Dendritic cell treated with granulocyte-macrophage colony-stimulating factor and Interleukin-4, amounts not matched to agents 40 ng/mL and 50 ng/mL, for 4 days (primary cell): ENCODE results near the gene GH1.
"Not testable (repeated sequence)": the region's sequence is repeated elsewhere in the genome, so short reads cannot be mapped to it uniquely, and the experiment has no call there.

Source experiments
- H3K27ac Mint-ChIP-seq: one replicate; pipeline ENCODE4 v1.8.0; 2022; ENCODE audit warnings: mild to moderate bottlenecking, mixed read lengths
- H3K27me3 Mint-ChIP-seq: one replicate; pipeline ENCODE4 v1.8.0; 2022; ENCODE audit warnings: mild to moderate bottlenecking, mixed read lengths
- H3K36me3 Mint-ChIP-seq: one replicate; pipeline ENCODE4 v1.8.0; 2022; ENCODE audit warnings: low read depth, mixed read lengths
- H3K4me1 Mint-ChIP-seq: one replicate; pipeline ENCODE4 v1.8.0; 2022; ENCODE audit warnings: low read depth, mixed read lengths
- H3K4me3 Mint-ChIP-seq: one replicate; pipeline ENCODE4 v1.8.0; 2022; ENCODE audit warnings: mild to moderate bottlenecking, moderate library complexity, mixed read lengths
- H3K9me3 Mint-ChIP-seq: one replicate; pipeline ENCODE4 v1.8.0; 2022; ENCODE audit warnings: mixed read lengths
- intact Hi-C: fragments of 100-400 bp; cut with micrococcal nuclease; formaldehyde crosslinking; loops from one replicate; pipeline ENCODE4 v1.15.0; 2022

Gene GH1

GRCh38 chr17:63918789-63919305 lies at the start of gene GH1:
GH1 (minus strand) TSS chr17:63918839; CDS start chr17:63918776, 63 bp downstream.
- H3K27ac Mint-ChIP-seq, H3K36me3 Mint-ChIP-seq, H3K4me3 Mint-ChIP-seq, H3K9me3 Mint-ChIP-seq: not testable (repeated sequence)
- intact Hi-C loops: loop anchor here (1.0 to 5.0 kb wide), 3 partner anchors 27 to 213 kb away; partner anchors contain the start of gene ERN1
- H3K27me3 Mint-ChIP-seq: peaks cover 18% of the 10 kb centered on the region
- H3K4me1 Mint-ChIP-seq: peaks cover 35% of the 10 kb centered on the region

DNA sequence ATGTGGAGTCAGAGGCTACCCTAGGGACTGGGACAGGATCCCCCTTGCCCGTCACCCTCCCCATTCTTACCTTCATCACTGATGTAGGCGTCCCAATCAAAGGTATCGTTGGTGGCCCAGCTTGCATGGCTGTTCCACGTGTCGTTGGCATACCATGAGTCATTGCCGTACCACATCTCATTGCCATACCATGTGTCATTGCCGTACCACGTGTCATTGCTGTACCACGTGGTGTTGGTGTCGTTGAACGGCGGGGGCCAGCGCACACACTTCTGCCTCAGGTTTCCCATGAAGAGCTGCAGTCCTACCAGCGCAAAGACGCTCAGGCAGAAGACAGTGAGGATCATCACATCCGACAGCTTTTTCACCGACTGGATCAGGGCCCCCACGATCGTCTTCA lies 49.3 kb upstream of the GH1 start:
- intact Hi-C loops: no loop called here
- Mint-ChIP-seq H3K27me3 (peaks cover 6% of the 10 kb centered on the region), H3K4me1 (peaks cover 5% of the 10 kb centered on the region), H3K27ac (no peak overlapping the region), H3K36me3 (no peaks in the 10 kb centered on the region), H3K9me3 (no peaks in the 10 kb centered on the region), H3K4me3 (no peak overlapping the region)

- intact Hi-C loops: no loop called here
- H3K36me3 Mint-ChIP-seq: no peaks in the 10 kb centered on the region
- no peaks in the 10 kb centered on the region for H3K9me3 Mint-ChIP-seq
- H3K4me3 Mint-ChIP-seq: no peak overlapping the region
- H3K27ac Mint-ChIP-seq: no peak overlapping the region
- peaks cover 6% of the 10 kb centered on the region for H3K27me3 Mint-ChIP-seq
- H3K4me1 Mint-ChIP-seq: peaks cover 6% of the 10 kb centered on the region
Observed at GRCh38 chr17:63966646-63967264, 48.1 kb upstream of the GH1 start.

- H3K4me3 Mint-ChIP-seq: no peak overlapping the region
- no peaks in the 10 kb centered on the region for H3K9me3 Mint-ChIP-seq
- no peak overlapping the region for H3K27ac Mint-ChIP-seq
- peaks cover 14% of the 10 kb centered on the region for H3K4me1 Mint-ChIP-seq
- intact Hi-C loops: no loop called here
- H3K36me3 Mint-ChIP-seq: no peaks in the 10 kb centered on the region
- H3K27me3 Mint-ChIP-seq: peaks cover 3% of the 10 kb centered on the region
Observed at GRCh38 chr17:63963123-63963522, 44.5 kb upstream of the GH1 start.

DNA sequence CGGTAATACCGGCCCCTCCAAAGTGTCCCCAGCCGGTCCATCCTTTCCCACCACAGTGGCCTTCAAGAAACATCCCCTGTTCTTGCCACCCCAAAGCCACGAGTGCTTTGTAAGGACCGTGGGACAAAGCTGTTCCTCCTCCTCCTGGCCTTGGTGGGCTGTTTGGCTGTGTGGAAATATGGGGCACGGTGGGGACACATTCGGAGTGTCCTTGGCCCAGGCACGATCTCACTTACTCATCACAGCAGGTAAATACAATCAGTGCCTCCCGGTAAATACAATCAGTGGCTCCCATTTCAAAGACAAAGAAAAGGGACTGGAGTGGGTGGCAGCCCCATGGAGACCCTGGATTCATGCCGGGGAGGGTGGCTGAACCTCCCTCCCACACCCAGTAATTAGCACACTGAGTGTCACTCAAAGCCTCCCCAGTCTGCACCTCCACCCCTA lies 43.7 kb upstream of the GH1 start:
- intact Hi-C loops: no loop called here
- Mint-ChIP-seq H3K36me3 (no peaks in the 10 kb centered on the region), H3K4me1 (peaks cover 13% of the 10 kb centered on the region), H3K27me3 (no peaks in the 10 kb centered on the region), H3K9me3 (no peaks in the 10 kb centered on the region), H3K27ac (peak overlapping the region; percentile 66), H3K4me3 (no peak overlapping the region)

GRCh38 chr17:63961355-63962212 lies 42.9 kb upstream of the GH1 start:
- H3K9me3 Mint-ChIP-seq: no peaks in the 10 kb centered on the region
- H3K4me3 Mint-ChIP-seq: peak overlapping the region; percentile 71

DNA sequence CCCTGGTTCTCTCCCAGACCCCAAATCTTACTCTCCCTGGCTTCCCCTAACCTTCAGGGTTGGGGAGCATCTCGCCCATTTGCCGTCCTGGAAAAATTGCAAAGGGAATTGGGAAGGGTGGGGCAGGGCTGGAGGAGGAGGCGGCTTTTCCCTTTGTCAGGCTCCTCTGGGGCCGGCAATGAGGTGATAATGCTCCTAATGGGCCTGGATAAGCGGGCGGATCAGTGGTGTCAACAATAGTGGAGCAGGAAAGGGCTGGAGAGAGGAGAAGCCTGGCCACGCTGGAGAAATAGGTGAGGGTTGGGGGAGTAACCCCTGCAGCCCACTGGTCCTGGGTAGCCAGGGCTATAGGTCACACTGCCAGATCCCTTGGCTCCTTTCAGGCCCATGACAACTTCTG lies 41.8 kb upstream of the GH1 start:
- Mint-ChIP-seq H3K27ac (no peak overlapping the region), H3K4me1 (peaks cover 13% of the 10 kb centered on the region), H3K36me3 (no peaks in the 10 kb centered on the region), H3K9me3 (no peaks in the 10 kb centered on the region), H3K27me3 (peaks cover 2% of the 10 kb centered on the region), H3K4me3 (no peak overlapping the region)
- intact Hi-C loops: no loop called here

More at GRCh38 chr17:63961355-63962212, 42.9 kb upstream of the GH1 start:
- H3K36me3 Mint-ChIP-seq: no peaks in the 10 kb centered on the region
- peaks cover 13% of the 10 kb centered on the region for H3K4me1 Mint-ChIP-seq
- intact Hi-C loops: no loop called here
- peak overlapping the region; percentile 66 for H3K27ac Mint-ChIP-seq
- H3K27me3 Mint-ChIP-seq: no peaks in the 10 kb centered on the region

GRCh38 chr17:63960006-63960405 lies 41.4 kb upstream of the GH1 start:
- Mint-ChIP-seq H3K9me3 (no peaks in the 10 kb centered on the region), H3K27ac (no peak overlapping the region), H3K4me3 (no peak overlapping the region), H3K4me1 (peaks cover 13% of the 10 kb centered on the region), H3K36me3 (no peaks in the 10 kb centered on the region), H3K27me3 (peaks cover 2% of the 10 kb centered on the region)
- intact Hi-C loops: no loop called here

DNA sequence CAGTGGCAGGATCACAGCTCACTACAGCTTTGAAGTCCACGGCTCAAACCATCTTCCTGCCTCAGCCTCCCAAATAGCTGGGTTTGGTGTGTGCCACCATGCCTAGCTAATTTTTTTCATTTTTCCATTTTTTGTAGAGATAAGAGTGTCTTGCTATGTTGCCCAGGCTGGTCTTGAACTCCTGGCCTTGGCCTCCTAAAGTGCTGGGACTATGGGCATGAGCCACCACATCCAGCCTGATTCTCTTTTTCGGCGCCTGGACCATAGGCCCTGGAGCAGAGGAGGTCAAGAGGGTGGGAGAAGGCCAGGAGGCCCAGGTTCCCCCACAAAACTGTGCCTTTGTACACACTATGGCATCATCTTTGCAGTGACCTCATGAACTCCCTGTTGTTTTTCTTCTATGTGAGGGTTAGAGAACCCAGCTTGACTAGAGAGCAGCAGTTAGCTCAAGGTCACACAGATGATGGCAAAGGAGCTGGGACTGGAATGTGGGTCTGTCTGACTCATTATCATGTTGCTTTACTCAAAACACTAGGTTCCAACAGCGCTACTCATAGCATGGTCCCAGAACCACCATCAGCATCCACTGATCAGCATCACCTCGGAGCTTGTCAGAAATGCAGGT lies 37.8 kb upstream of the GH1 start:
- intact Hi-C loops: no loop called here
- Mint-ChIP-seq H3K4me3 (no peak overlapping the region), H3K27ac (no peak overlapping the region), H3K36me3 (no peaks in the 10 kb centered on the region), H3K9me3 (no peaks in the 10 kb centered on the region), H3K27me3 (peaks cover 11% of the 10 kb centered on the region), H3K4me1 (peaks cover 15% of the 10 kb centered on the region)

DNA sequence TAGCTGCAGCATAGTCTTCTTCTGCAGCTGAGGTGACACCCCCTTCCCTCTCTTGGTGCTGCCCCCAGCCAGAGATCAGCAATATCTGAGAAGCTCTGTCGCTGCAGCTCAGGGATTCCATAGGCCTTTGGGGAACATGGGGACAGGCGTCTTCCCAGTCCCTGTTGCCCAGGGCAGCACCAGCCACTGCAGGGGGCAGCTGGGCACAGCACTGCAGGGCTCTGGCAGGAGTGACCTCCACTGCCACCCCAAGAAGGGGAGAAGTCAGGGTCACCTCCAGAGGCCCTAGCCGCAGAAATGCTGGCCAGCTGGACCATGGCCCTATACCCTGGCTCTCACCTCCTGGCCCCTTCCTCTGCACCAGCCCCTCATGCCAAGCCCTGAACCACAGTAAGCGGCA lies 37.2 kb upstream of the GH1 start:
- H3K36me3 Mint-ChIP-seq: no peaks in the 10 kb centered on the region
- intact Hi-C loops: no loop called here
- peaks cover 10% of the 10 kb centered on the region for H3K4me1 Mint-ChIP-seq
- H3K4me3 Mint-ChIP-seq: no peak overlapping the region
- no peaks in the 10 kb centered on the region for H3K9me3 Mint-ChIP-seq
- H3K27me3 Mint-ChIP-seq: peaks cover 11% of the 10 kb centered on the region
- H3K27ac Mint-ChIP-seq: no peak overlapping the region

DNA sequence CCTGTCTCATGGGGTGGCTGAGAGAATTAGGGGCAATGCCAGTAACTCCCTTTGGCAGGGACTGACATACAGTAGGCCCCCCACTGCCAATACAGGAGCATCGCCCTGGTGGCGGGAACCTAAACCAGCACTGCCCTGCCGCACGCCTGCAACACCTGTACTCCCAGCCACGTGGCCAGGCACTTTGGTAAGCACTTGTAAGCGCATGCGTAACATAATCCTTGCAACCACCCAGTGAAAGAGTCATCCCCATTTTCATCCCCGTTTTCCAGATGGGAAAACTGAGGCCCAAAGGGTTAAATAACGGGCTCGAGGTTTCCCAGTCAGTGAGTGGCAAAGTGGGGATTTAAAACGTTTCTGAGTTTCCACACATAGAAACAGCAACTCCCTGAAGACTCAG lies 36.6 kb upstream of the GH1 start:
- H3K4me3 Mint-ChIP-seq: no peak overlapping the region
- no peak overlapping the region for H3K27ac Mint-ChIP-seq
- peaks cover 11% of the 10 kb centered on the region for H3K27me3 Mint-ChIP-seq
- H3K9me3 Mint-ChIP-seq: no peaks in the 10 kb centered on the region
- intact Hi-C loops: no loop called here
- H3K36me3 Mint-ChIP-seq: no peaks in the 10 kb centered on the region
- peaks cover 7% of the 10 kb centered on the region for H3K4me1 Mint-ChIP-seq

DNA sequence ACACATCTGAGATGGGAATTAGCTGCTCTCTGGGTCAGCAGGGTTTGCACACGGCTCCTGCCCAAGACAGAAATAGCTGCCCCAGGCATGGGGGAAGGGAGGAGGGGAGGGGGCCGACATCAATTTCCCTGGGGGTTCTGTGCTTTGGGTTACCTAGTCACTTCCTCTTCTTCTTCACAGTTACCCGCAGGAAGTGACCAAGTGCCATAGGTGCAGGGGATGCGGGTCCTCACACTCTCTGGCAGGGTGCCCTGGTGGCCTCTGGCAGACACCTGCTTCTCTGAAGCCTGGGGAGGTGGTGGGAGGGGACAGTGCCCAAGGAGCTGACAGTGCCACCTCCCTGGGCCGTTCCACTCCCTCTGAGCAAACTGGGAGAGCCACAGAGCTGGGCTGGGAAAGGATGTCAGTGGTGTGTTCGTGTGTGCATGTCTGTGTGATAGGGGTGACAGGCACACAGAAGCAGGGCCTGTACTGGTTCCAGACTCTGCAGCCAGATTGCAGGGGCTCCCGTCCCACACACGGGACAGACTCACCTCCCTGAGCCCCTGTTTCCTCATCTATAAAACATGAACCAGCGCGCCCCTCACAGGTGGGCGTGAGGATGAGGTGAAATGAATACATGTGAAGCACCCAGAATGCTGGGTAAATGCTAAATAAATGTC lies 35.9 kb upstream of the GH1 start:
- Mint-ChIP-seq H3K9me3 (no peaks in the 10 kb centered on the region), H3K4me3 (no peak overlapping the region), H3K4me1 (peaks cover 7% of the 10 kb centered on the region), H3K27me3 (peaks cover 11% of the 10 kb centered on the region), H3K36me3 (no peaks in the 10 kb centered on the region), H3K27ac (no peak overlapping the region)
- intact Hi-C loops: no loop called here

DNA sequence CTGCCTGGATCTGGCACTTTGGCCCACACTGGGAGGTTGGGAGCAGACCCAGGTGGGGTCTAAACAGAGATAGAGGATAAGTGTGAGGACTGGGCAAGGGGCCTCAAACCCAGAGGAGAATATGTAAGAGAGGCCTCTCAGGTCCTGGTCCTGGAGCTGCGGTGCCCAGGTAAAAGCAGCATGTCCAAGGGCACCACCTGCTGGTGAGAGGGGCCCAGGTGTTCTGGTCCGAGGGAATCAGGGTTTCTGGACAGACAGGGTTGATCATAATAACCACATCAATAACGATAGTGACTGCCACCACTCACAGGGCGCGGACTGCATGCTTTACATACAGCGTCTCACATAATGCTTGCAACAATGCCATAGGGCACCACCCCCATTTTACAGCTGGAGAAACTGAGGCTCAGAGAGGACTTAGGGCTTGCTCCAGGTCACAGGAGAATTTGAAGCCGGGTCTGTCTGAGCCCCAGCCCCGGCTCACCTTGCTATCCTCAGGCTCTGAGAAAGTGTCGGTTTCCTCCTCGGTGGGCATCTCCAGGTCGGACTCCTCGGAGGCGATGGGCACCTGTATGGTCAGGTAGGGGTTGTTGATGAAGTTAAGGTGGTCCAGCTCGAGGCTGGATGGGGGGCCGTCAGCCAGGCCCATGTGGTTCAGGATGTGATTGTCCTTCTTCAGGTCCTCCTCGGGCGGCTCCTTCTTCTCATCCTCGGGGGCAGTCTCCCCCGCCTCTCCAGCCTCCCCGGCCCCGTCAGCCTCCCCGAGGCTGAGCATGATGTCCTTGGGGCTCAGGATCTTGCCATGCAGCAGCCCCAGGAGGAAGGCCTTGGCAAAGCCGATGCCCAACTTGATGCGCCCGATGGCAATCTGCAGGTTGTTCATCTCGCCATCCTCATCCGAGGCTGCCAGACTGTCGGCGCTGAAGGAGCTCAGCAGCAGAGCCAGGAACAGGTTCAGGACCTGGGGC lies 32.6 kb upstream of the GH1 start:
- intact Hi-C loops: no loop called here
- Mint-ChIP-seq H3K27me3 (peaks cover 13% of the 10 kb centered on the region), H3K36me3 (no peaks in the 10 kb centered on the region), H3K27ac (no peak overlapping the region), H3K9me3 (no peaks in the 10 kb centered on the region), H3K4me3 (no peak overlapping the region), H3K4me1 (peaks cover 13% of the 10 kb centered on the region)
